ENCODE results near the gene SDF2. TPM values are rescaled to one million over a fixed set of nuclear protein-coding genes. Genes with fewer than 3 reads are reported as not detected.
A peak's percentile ranks its signal among the peaks of the same experiment; 100 is the strongest.

SDF2 gene
- total and polyA plus RNA-seq, 10 of the 15 experiments (the other 5 are each of a cell fraction or from before 2014, with no cell fraction given) = 29.8 to 81.0 (median 41.5) TPM

DNA sequence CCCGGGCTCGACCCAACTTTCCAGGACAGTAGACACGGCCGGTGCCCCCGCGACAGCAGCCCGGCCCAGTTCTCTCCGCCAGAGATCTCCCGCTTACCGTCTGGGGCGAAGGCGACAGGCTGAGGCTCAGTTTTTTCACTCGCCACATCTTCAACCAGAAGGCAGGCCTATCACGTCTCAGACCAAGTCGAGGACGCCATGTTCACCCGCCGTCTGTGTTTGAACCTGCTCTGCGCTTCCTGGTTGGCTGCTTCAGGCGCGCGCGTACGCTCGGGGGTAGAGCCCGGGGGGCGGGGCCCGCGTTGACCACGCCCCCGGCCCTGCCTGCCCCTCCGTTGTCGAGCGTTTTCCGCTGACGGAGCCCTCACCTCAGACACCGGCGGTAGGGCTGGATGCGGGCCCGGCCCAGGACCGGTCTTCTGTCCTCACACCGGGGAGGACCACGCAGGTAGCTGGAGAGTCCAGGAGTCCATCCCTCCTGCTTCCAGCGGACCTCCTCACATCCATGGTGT lies 62.9 kb downstream of the SDF2 start, which contains the start of gene SPAG5:
TSS of gene SPAG5 (minus strand) at position 227 of the 512 bp plus-strand sequence. CDS start at position 148, 79 bp downstream.
- peak; percentile 93 for FAIRE-seq
- TF ChIP-seq, protein P1, sequence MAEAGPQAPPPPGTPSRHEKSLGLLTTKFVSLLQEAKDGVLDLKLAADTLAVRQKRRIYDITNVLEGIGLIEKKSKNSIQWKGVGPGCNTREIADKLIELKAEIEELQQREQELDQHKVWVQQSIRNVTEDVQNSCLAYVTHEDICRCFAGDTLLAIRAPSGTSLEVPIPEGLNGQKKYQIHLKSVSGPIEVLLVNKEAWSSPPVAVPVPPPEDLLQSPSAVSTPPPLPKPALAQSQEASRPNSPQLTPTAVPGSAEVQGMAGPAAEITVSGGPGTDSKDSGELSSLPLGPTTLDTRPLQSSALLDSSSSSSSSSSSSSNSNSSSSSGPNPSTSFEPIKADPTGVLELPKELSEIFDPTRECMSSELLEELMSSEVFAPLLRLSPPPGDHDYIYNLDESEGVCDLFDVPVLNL (IDR thresholded peaks at IDR 0.05; ENCODE audit: low read depth, low read length) = peak; percentile 99
- TF ChIP-seq FOS (IDR thresholded peaks at IDR 0.05; ENCODE audit: borderline replicate concordance, extremely low read depth, insufficient read length) (no peak), POU2F2 (IDR thresholded peaks at IDR 0.05; ENCODE audit: borderline replicate concordance, low read depth, low read length) (peak; percentile 66; the same call in 1 of the 3 replicates), NRF1 (conservative IDR thresholded peaks at IDR 0.05; ENCODE audit: low read depth, low read length) (no peak), HDGF (IDR thresholded peaks at IDR 0.05) (peak; percentile 91), BACH1 (IDR thresholded peaks at IDR 0.05; ENCODE audit: borderline replicate concordance) (peak; percentile 70; the same call in 1 of the 2 replicates), RCOR1 (conservative IDR thresholded peaks at IDR 0.05; ENCODE audit: low read depth, low read length) (no peak), MYB (IDR thresholded peaks at IDR 0.05; ENCODE audit: borderline replicate concordance, low read depth, low read length) (no peak), SP1 (IDR thresholded peaks at IDR 0.05; ENCODE audit: low read depth, low read length) (peak; percentile 85), SREBF1 (IDR thresholded peaks at IDR 0.05; ENCODE audit: low read length) (no peak), ZNF384 (IDR thresholded peaks at IDR 0.05; ENCODE audit: borderline replicate concordance, low read depth, low read length) (no peak), CHD2 (IDR thresholded peaks at IDR 0.05; ENCODE audit: borderline replicate concordance, low read depth, low read length) (peak; percentile 60; the same call in 1 of the 2 replicates), POLR2AphosphoS5 (IDR thresholded peaks at IDR 0.05; ENCODE audit: low read length) (peak; percentile 89), ZNF622 (IDR thresholded peaks at IDR 0.05) (no peak), ETV6 (conservative IDR thresholded peaks at IDR 0.05 in 1 of 2, IDR thresholded peaks at IDR 0.05 in 1 of 2; ENCODE audit: borderline replicate concordance in 1 of 2, low read depth in 1 of 2) (no peak)
- TF ChIP-seq, protein P2, sequence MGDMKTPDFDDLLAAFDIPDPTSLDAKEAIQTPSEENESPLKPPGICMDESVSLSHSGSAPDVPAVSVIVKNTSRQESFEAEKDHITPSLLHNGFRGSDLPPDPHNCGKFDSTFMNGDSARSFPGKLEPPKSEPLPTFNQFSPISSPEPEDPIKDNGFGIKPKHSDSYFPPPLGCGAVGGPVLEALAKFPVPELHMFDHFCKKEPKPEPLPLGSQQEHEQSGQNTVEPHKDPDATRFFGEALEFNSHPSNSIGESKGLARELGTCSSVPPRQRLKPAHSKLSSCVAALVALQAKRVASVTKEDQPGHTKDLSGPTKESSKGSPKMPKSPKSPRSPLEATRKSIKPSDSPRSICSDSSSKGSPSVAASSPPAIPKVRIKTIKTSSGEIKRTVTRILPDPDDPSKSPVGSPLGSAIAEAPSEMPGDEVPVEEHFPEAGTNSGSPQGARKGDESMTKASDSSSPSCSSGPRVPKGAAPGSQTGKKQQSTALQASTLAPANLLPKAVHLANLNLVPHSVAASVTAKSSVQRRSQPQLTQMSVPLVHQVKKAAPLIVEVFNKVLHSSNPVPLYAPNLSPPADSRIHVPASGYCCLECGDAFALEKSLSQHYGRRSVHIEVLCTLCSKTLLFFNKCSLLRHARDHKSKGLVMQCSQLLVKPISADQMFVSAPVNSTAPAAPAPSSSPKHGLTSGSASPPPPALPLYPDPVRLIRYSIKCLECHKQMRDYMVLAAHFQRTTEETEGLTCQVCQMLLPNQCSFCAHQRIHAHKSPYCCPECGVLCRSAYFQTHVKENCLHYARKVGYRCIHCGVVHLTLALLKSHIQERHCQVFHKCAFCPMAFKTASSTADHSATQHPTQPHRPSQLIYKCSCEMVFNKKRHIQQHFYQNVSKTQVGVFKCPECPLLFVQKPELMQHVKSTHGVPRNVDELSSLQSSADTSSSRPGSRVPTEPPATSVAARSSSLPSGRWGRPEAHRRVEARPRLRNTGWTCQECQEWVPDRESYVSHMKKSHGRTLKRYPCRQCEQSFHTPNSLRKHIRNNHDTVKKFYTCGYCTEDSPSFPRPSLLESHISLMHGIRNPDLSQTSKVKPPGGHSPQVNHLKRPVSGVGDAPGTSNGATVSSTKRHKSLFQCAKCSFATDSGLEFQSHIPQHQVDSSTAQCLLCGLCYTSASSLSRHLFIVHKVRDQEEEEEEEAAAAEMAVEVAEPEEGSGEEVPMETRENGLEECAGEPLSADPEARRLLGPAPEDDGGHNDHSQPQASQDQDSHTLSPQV (IDR thresholded peaks at IDR 0.05) = no peak
- TF ChIP-seq, protein P3, sequence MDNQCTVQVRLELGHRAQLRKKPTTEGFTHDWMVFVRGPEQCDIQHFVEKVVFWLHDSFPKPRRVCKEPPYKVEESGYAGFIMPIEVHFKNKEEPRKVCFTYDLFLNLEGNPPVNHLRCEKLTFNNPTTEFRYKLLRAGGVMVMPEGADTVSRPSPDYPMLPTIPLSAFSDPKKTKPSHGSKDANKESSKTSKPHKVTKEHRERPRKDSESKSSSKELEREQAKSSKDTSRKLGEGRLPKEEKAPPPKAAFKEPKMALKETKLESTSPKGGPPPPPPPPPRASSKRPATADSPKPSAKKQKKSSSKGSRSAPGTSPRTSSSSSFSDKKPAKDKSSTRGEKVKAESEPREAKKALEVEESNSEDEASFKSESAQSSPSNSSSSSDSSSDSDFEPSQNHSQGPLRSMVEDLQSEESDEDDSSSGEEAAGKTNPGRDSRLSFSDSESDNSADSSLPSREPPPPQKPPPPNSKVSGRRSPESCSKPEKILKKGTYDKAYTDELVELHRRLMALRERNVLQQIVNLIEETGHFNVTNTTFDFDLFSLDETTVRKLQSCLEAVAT (IDR thresholded peaks at IDR 0.05) = no peak

More for the DNA sequence above, 62.9 kb downstream of the SDF2 start, which contains the start of gene SPAG5:
- peak within 1 kb of the TSS; percentile 94 for H3K27ac ChIP-seq (ENCODE audit: control insufficient read depth, insufficient read depth)
- H3K36me3 ChIP-seq (ENCODE audit: control insufficient read depth in 2 of 2, insufficient read depth in 2 of 2, low read length in 1 of 2) = peaks cover 0 to 4% of the 10 kb centered on the region in 2 experiments; a peak in 1 of 4 replicates
- ATAC-seq = peak; percentile 95
- intact Hi-C loops (cut with micrococcal nuclease; ENCODE audit: unreplicated experiment) = loop anchor here (2.0 kb wide), 3 partner anchors 22 to 50 kb away; partner anchors contain the start of genes ALDOC and BLTP2
- ChIA-PET POLR2A (interaction anchor here (0.7 to 5.4 kb wide), 17 partner anchors 11 to 121 kb away, joined by 3 to 56 read pairs (median 6); partner anchors contain the start of genes ALDOC, PIGS, PROCA1 and RPL23A), RAD21 (ENCODE audit: unreplicated experiment) (interaction anchor here (0.8 to 2.9 kb wide), 8 partner anchors 10 to 50 kb away, joined by 3 to 24 read pairs (median 4); partner anchors contain the start of gene PIGS), CTCF (interaction anchor here (0.6 to 5.9 kb wide), 6 partner anchors 12 to 69 kb away, joined by 4 to 51 read pairs (median 6); partner anchors contain the start of gene RSKR), SMC1A (ENCODE audit: uncharacterized antibody, unreplicated experiment) (interaction anchor here (1.0 to 2.9 kb wide), 8 partner anchors 10 to 51 kb away, joined by 3 to 25 read pairs (median 8); partner anchors contain the start of genes ALDOC, PIGS and UNC119)
- H3K27me3 ChIP-seq (replicated peaks in 1 of 2; ENCODE audit: control insufficient read depth in 2 of 2, insufficient read depth in 2 of 2, low read length in 1 of 2) = no peaks in the 10 kb centered on the region
- no peaks in the 10 kb centered on the region for H4K20me1 ChIP-seq (ENCODE audit: control insufficient read depth, insufficient read depth)
- peaks cover 21% of the 10 kb centered on the region for H3K79me2 ChIP-seq (ENCODE audit: control insufficient read depth, insufficient read depth, low read length)
- H2AFZ ChIP-seq (ENCODE audit: control insufficient read depth, low read depth, low read length) = peak within 1 kb of the TSS; percentile 91
- peak within 1 kb of the TSS; percentile 95 for H3K4me2 ChIP-seq (ENCODE audit: control insufficient read depth, insufficient read depth)
- in situ Hi-C loops (cut with MboI) = no loop called here
- H3K4me1 ChIP-seq (ENCODE audit: control insufficient read depth, insufficient read depth, low read length) = peaks cover 5% of the 10 kb centered on the region
- H3K9ac ChIP-seq (ENCODE audit: control insufficient read depth, insufficient read depth, low read length) = peak within 1 kb of the TSS; percentile 97
- no peaks in the 10 kb centered on the region for H3K9me3 ChIP-seq (replicated peaks; ENCODE audit: control insufficient read depth, insufficient read depth, low read length)
- DNase-seq (ENCODE audit: low read depth, low spot score) = peak; percentile 80
- peak within 1 kb of the TSS; percentile 98 for H3K4me3 ChIP-seq
- BruUV-seq (replicated peaks) = no TSS peak
- 2% methylated on average over 38 of the region's 44 CpGs for WGBS (ENCODE audit: insufficient coverage, insufficient replicate concordance, low lambda C conversion rate, missing lambda C conversion rate)

All from GM12878 (cell line).